NCI-H446 (cell line): ENCODE results near the gene TEAD1.

ENCODE experiments used
- DNase-seq, 2 experiments: peaks; one replicate each; lab custom pipeline; 2025; lab: John Stamatoyannopoulos, UW

TEAD1 gene

GRCh38 chr11:12764187-12764914, 90.1 kb downstream of the TEAD1 start:
- peak in 1 of 2 experiments; percentile 27 for DNase-seq

GRCh38 chr11:12765428-12765827, 91.2 kb downstream of the TEAD1 start:
- DNase-seq = peak; percentile 51 to 69

GRCh38 chr11:12767027-12767426, 92.8 kb downstream of the TEAD1 start:
- no peak for DNase-seq

- no peak for DNase-seq
Measured at GRCh38 chr11:12767577-12767976, 93.4 kb downstream of the TEAD1 start.

- no peak for DNase-seq
Measured at GRCh38 chr11:12768726-12769673, 94.8 kb downstream of the TEAD1 start.

GRCh38 chr11:12769834-12770345, 95.7 kb downstream of the TEAD1 start:
- no peak for DNase-seq

- DNase-seq = no peak
Measured at GRCh38 chr11:12770435-12770834, 96.2 kb downstream of the TEAD1 start.

GRCh38 chr11:12770966-12771597, 96.9 kb downstream of the TEAD1 start:
- no peak for DNase-seq

- no peak for DNase-seq
Measured at GRCh38 chr11:12771875-12772274, 97.7 kb downstream of the TEAD1 start.

GRCh38 chr11:12772324-12772723, 98.1 kb downstream of the TEAD1 start:
- no peak for DNase-seq

GRCh38 chr11:12773591-12773990, 99.4 kb downstream of the TEAD1 start:
- no peak for DNase-seq

GRCh38 chr11:12775955-12776354, 101.7 kb downstream of the TEAD1 start:
- DNase-seq = no peak

- no peak for DNase-seq
Measured at GRCh38 chr11:12777208-12777874, 103.1 kb downstream of the TEAD1 start.

- DNase-seq = no peak
Measured at GRCh38 chr11:12778240-12778905, 104.2 kb downstream of the TEAD1 start.

GRCh38 chr11:12783765-12784164, 109.5 kb downstream of the TEAD1 start:
- no peak for DNase-seq

- DNase-seq = no peak
Measured at GRCh38 chr11:12784445-12784844, 110.2 kb downstream of the TEAD1 start.

GRCh38 chr11:12784987-12785386, 110.8 kb downstream of the TEAD1 start:
- no peak for DNase-seq

- no peak for DNase-seq
Measured at GRCh38 chr11:12785901-12786300, 111.7 kb downstream of the TEAD1 start.

- DNase-seq = no peak
Measured at GRCh38 chr11:12786450-12786849, 112.2 kb downstream of the TEAD1 start.

GRCh38 chr11:12786891-12787290, 112.7 kb downstream of the TEAD1 start:
- no peak for DNase-seq

- DNase-seq = no peak
Measured at GRCh38 chr11:12787847-12788246, 113.6 kb downstream of the TEAD1 start.
